Epithelial cell of esophagus (primary cell): ENCODE results near the gene AIFM1.
A peak's percentile ranks its signal among the peaks of the same experiment; 100 is the strongest.

Experiments used
- DNase-seq: peaks from one replicate; pipeline ENCODE4 v3.0.0; 2010; ENCODE audit warnings: low read depth
- H3K4me3 ChIP-seq: 2 replicates; pipeline ENCODE4 v1.5.1; 2011; ENCODE audit warnings: mild to moderate bottlenecking, low read length, control low read depth
- TF ChIP-seq, protein P1 (sequence below): IDR thresholded peaks from 2 replicates; pipeline ENCODE4 v1.5.1; 2011; ENCODE audit warnings: low read depth, mild to moderate bottlenecking, low read length, control low read depth, inconsistent platforms; ENCODE audit not compliant: insufficient read depth; ENCODE audit errors: missing control alignments

Gene AIFM1

GRCh38 chrX:130080791-130081367, 84.8 kb downstream of the AIFM1 start:
- no peak overlapping the region for H3K4me3 ChIP-seq
- DNase-seq, result no peak
- TF ChIP-seq, protein P1, sequence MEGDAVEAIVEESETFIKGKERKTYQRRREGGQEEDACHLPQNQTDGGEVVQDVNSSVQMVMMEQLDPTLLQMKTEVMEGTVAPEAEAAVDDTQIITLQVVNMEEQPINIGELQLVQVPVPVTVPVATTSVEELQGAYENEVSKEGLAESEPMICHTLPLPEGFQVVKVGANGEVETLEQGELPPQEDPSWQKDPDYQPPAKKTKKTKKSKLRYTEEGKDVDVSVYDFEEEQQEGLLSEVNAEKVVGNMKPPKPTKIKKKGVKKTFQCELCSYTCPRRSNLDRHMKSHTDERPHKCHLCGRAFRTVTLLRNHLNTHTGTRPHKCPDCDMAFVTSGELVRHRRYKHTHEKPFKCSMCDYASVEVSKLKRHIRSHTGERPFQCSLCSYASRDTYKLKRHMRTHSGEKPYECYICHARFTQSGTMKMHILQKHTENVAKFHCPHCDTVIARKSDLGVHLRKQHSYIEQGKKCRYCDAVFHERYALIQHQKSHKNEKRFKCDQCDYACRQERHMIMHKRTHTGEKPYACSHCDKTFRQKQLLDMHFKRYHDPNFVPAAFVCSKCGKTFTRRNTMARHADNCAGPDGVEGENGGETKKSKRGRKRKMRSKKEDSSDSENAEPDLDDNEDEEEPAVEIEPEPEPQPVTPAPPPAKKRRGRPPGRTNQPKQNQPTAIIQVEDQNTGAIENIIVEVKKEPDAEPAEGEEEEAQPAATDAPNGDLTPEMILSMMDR, result no peak

DNA sequence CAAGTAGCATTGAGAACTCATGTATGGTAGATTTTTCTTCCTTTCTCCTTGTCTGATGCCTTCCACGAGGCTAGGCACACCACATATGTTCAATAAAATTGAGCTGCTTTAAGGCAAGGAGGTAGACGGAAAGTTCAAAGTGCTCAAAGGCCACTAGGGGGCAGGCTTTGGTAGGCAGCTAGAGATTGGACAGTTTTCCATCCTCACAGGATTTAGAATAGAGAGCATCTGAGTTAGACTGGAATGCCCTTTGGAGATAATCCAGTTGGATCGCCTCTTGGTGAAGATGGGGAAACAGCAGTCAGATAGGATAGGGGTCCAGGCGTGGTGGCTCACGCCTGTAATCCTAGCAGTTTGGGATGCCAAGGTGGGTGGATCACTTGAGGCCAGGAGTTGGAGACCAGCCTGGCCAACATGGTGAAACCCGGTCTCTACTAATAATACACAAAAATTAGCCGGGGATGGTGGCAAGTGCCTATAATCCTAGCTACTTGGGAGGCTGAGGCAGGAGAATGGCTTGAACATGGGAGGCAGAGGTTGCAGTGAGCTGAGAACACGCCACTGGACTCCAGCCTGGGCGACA, 85.7 kb downstream of the AIFM1 start:
- peak; percentile 67 for DNase-seq
- no peak overlapping the region for H3K4me3 ChIP-seq
- TF ChIP-seq, protein P1, result peak; percentile 74
